HG03571 (cell line): Measurements from ENCODE around the gene ADAMTSL2.

Experiments
- ATAC-seq: cut with Tn5 transposase; IDR thresholded peaks from one replicate; pipeline ENCODE4 v1.9.1; 2021; ENCODE audit not compliant: unreplicated experiment

The ADAMTSL2 gene

GRCh38 chr9:133534346-133535291 is at the start of gene ADAMTSL2:
ADAMTSL2 (plus strand) TSS chr9:133534704; CDS start chr9:133536713, 2,009 bp downstream.
- ATAC-seq = no peak

GRCh38 chr9:133485531-133486260 is 48.8 kb upstream of the ADAMTSL2 start:
- ATAC-seq = no peak

DNA sequence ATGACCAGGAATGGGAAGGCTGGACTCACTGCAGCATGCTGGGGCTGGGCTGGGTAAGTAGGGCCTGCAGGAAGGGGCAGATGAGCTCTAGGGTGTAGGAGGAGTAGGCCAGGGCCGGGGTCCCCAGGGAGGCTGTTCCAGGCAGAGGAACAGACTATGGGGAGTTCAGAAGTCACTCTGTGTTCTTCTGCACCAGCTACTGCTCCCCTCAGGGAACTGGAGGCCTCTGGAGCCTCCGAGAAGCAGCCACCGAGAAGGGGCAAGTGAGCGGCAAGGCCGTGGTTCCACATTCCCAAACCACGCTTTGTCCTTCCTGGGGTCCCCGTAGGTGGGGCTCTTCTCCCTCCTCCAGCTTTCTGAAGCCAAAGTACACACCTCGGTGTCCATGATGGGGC is 47.2 kb upstream of the ADAMTSL2 start:
- no peak for ATAC-seq

DNA sequence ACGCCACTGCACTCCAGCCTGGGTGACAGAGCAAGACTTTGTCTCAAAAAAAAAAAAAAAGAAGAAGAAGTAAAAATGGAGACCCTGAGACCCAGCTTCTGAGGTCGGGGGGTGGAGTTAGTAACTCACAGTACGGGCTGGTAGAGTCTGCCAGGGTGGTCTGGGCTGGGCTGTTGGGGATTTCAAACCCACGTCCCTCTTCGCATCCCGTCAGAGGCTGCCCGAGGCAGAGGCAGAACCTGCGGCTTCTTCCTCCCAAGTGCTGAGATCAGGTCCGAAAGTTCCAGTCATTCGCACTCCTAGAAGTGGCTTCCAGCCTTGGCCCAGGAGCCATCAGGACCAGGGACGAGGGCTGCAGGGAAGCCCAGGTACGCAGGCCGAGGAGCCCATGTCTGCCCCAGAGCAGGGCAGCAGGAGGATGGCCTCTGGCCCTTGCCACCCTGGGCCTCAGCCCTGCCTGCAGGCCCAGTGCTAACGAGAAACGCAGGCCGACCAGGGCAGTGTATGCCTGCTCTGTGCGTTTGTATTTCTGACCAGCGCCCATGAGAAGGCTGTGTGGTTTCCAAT is 45.7 kb upstream of the ADAMTSL2 start:
- no peak for ATAC-seq

- ATAC-seq = no peak
These were observed 45.0 kb upstream of the ADAMTSL2 start for GRCh38 chr9:133489253-133490190.

GRCh38 chr9:133490201-133490681 is 44.3 kb upstream of the ADAMTSL2 start:
- ATAC-seq = no peak

DNA sequence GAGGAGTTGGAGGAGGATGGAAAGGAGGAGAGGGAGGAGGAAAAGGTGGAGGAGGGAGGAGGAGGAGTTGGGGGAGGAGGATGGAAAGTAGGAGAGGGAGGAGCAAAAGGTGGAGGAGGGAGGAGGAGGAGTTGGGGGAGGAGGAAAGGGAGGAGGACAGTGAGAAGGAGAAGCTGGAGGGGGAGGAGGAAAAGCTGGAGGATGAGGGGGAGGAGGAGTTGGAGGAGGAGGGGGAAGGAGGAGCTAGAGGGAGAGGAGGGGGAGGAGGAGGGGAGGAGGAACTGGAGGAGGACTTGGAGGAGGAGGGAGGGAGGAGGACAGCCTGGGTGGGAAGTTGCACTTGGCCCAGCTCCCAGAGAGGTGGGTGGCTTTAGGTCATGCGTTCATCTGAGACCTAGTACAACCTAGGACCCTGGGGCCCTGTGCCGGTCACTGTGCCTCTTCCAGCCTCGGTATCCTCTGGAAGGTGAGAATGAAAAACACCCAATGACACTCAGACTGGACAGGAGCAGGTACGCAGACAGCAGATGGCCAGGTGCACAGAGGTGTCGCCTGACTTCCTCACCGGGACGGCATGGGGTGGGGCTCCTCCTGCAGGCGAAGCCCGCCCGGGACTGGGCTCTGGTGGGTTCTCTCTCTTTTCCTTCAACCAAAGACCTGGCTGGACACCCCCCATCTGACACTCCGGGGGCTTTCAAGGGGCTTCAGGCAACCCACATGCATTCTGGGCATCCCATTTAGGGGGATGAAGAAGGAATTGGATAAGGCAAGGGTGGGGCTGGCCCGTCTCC is 43.4 kb upstream of the ADAMTSL2 start:
- ATAC-seq = no peak

DNA sequence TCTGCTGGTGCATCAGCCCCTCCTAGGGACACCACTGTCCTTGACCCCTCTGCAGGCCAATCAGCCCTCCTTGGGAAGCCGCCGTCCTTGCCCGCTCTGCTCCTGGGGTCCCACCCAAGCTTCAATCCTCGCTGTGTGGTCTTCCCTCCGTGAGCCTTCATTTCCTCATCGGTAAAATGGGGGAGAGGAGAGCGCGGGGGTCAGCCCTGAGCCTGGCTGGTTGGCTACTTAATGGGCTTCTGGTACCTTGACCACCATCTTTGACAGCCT is 42.9 kb upstream of the ADAMTSL2 start:
- no peak for ATAC-seq

DNA sequence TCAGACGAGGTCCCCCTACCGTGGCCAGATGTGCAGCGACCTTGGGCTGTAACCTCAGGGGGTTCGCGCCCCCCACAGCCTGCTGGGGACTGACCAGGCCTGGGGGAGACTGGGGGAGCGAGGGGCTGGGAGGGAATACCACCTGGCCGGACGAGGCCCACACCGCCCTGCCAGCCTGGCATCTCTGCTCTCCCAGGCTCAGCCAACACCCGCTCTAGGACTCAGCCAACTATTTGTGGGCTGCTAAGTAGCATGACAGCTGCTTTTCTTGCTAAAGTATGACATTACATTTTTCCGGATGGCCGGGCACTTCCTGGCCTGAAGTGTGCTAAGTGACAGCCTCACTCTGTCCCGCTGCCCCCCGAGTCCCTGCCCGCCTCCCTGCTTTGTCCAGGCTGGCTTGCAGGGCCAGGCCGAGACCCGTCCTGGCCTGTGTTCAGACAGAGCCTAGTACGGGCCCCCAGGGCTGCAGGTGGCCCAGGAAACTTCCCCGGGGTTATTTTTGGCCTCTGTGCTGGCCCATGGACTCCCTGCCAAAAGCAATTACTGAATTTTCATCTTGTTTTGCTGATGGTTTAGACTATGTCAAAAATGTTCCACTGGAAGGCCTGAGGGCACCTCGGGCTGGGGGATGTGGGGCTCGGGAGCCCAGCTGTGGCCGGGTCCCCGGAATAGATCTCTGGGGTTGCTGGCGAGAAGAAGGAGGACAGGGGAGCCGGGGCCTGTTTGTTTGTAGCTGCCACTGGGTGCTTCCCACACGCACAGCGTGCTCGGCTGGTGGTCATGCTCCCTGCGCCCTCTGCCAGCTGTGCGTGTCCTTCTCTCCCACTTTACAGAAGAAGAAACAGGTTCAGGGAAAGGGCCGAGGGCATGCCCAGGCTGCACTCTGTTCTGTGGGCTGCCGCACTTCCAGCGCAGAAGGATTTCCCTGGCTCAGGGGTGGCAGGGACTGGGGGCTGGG is 42.2 kb upstream of the ADAMTSL2 start:
- no peak for ATAC-seq

DNA sequence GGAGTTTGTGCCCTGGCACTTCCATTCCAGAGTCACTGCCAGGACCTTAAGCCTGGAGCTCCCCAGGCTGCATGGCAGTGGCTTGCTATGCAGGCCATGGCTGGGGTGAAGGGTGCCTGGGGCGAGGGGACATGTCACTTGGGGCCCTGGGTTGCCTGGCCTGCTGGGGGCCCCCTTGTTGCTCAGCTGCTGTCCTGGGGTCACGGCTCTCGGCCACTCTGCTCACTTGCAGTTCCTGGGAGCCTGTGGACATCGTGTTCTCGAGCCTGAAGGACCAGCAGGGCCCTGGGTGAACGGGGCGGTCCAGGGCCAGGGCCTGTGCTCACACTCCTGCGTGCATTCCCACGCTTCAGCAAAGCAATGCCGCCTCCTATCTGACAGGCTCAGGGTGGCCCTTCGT is 41.1 kb upstream of the ADAMTSL2 start:
- no peak for ATAC-seq

- ATAC-seq = no peak
These were observed 40.5 kb upstream of the ADAMTSL2 start for GRCh38 chr9:133493845-133494540.

GRCh38 chr9:133494636-133495326 is 39.7 kb upstream of the ADAMTSL2 start:
- no peak for ATAC-seq

DNA sequence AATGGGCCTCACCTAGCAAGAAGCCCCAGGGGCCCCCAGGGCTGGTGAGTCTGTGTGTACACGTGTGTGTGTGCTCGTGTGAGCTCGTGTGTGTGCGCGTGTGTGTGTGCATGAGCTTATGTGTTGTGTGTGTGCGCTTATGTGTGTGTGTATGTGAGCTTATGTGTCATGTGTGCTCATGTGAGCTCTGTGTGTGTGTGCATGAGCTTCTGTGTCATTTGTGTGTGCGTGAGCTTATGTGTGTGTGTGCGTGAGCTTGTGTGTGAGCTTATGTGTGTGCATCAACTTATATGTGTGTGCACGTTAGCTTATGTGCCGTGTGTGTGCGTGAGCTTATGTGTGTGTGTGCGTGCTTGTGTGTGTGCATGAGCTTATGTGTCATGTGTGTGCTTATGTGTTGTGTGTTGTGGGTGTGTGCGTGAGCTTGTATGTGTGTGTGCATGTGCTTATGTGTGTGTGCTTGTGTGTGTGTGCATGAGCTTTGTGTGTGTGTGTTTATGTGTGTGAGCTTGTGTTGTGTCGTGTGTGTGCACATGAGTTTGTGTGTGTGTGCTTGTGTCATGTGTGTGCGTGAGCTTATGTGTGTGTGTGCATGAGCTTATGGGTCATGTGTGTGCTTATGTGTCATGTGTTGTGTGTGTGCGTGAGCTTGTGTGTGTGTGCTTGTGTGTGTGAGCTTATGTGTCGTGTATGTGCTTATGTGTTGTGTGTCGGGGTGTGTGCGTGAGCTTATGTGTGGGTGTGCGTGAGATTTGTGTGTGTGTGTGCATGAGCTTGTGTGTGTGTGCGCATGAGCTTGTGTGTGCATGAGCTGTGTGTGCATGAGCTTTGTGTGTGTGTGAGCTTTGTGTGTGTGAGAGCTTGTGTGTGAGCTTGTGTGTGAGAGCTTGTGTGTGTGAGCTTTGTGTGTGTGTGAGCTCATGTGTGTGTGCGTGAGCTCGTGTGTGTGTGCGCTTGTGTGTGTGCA is 38.9 kb upstream of the ADAMTSL2 start:
- ATAC-seq = no peak

- no peak for ATAC-seq
These were observed 37.4 kb upstream of the ADAMTSL2 start for GRCh38 chr9:133496861-133497842.
